Astrocyte of the cerebellum (primary cell): ENCODE measurements around the gene ELAVL2.

Experiments
- DNase-seq: peaks from one replicate; pipeline ENCODE4 v3.0.0-alpha.2; 2011; ENCODE audit warnings: low read depth
- H3K4me3 ChIP-seq: 2 replicates; pipeline ENCODE4 v1.5.1; 2011; ENCODE audit warnings: mild to moderate bottlenecking, low read depth, low read length, moderate library complexity
- in situ Hi-C: cut with HindIII; loops from 2 replicates; pipeline ENCODE4 v1.10.0; 2017; ENCODE audit warnings: low sequenced_read_pairs
- TF ChIP-seq, protein P1 (sequence below): IDR thresholded peaks from 2 replicates; pipeline ENCODE4 v1.5.1; 2012; ENCODE audit warnings: low read length, low read depth, moderate library complexity, mild to moderate bottlenecking; ENCODE audit errors: missing control alignments

ELAVL2 gene

DNA sequence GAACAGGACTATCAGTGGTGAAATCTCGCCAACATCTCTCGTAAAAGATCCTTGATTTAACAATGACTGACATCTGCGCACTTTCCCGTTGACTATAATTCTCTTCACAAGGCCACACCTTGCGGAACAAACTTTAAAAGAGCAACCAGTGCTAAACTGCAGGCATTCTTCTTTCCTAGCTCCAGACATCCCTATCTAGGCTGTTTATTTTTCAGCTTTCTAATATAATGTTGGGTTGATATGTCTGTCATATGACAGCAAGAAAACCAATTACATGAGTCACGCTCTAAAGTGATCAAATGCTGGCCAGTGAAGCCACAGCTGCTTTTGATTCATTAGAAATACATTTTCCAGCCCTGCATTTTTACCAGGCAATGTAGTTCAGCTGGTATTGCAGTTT is 162.5 kb downstream of the ELAVL2 start:
- no peak for DNase-seq
- in situ Hi-C loops = no loop called here
- TF ChIP-seq, protein P1, sequence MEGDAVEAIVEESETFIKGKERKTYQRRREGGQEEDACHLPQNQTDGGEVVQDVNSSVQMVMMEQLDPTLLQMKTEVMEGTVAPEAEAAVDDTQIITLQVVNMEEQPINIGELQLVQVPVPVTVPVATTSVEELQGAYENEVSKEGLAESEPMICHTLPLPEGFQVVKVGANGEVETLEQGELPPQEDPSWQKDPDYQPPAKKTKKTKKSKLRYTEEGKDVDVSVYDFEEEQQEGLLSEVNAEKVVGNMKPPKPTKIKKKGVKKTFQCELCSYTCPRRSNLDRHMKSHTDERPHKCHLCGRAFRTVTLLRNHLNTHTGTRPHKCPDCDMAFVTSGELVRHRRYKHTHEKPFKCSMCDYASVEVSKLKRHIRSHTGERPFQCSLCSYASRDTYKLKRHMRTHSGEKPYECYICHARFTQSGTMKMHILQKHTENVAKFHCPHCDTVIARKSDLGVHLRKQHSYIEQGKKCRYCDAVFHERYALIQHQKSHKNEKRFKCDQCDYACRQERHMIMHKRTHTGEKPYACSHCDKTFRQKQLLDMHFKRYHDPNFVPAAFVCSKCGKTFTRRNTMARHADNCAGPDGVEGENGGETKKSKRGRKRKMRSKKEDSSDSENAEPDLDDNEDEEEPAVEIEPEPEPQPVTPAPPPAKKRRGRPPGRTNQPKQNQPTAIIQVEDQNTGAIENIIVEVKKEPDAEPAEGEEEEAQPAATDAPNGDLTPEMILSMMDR = no peak
- H3K4me3 ChIP-seq = no peak overlapping the region

GRCh38 chr9:23663125-23663524 is 162.9 kb downstream of the ELAVL2 start:
- in situ Hi-C loops = no loop called here
- H3K4me3 ChIP-seq = no peak overlapping the region
- DNase-seq = no peak
- TF ChIP-seq, protein P1 = no peak

GRCh38 chr9:23662320-23662719 is 163.7 kb downstream of the ELAVL2 start:
- in situ Hi-C loops = no loop called here
- TF ChIP-seq, protein P1 = no peak
- DNase-seq = no peak
- no peak overlapping the region for H3K4me3 ChIP-seq

- no peak for DNase-seq
- in situ Hi-C loops = no loop called here
- TF ChIP-seq, protein P1 = no peak
- H3K4me3 ChIP-seq = no peak overlapping the region
These were observed 166.6 kb downstream of the ELAVL2 start for GRCh38 chr9:23659346-23660006.

DNA sequence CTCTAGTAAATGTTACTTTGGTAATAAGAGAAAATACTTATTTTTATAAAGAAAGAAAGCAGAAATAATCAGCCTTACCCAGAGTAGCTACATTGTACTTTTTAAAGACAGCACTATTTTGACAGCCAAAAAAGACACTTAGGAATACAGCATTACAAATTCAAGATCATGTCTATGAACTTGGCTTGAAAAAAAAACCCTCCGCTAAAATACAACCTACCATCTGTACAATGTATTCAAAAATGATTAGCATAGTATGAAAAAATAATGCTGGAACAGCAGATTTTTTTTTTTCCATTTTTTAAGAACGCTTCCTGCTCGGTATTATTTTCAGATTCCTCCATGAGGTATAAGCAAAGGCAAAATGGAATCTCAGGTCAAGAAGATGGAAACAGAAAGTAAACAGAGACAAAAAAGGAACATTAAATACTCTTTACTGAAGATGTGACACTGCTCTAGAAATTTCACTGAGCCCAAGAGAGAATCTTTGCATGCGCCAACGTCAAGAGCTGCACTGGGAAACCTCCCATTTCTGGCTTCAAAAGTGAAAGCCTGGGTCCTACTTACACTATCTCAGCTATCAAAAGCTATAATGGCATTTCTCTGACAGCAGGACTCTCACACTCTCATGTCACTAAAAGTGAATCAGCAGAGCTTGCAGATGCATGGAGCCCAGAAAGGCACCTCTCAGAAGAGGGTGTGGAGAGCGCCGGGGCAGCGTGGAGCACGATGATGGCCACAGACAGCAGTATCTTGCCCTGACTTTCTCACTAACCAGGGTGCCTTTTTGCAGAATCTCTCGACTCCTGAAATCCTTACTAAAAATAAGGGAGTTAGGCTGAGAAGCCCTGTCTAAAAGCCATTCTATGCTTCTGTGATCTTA is 167.4 kb downstream of the ELAVL2 start:
- in situ Hi-C loops = no loop called here
- TF ChIP-seq, protein P1 = no peak
- no peak overlapping the region for H3K4me3 ChIP-seq
- no peak for DNase-seq

GRCh38 chr9:23651051-23651450 is 175.0 kb downstream of the ELAVL2 start:
- in situ Hi-C loops = no loop called here
- TF ChIP-seq, protein P1 = no peak
- DNase-seq = no peak
- H3K4me3 ChIP-seq = no peak overlapping the region
